ENCODE results near the gene NEU1.
A peak's percentile ranks its signal among the peaks of the same experiment; 100 is the strongest.
"Not testable (repeated sequence)": the region's sequence is repeated elsewhere in the genome, so short reads cannot be mapped to it uniquely, and the experiment has no call there.

The NEU1 gene

DNA sequence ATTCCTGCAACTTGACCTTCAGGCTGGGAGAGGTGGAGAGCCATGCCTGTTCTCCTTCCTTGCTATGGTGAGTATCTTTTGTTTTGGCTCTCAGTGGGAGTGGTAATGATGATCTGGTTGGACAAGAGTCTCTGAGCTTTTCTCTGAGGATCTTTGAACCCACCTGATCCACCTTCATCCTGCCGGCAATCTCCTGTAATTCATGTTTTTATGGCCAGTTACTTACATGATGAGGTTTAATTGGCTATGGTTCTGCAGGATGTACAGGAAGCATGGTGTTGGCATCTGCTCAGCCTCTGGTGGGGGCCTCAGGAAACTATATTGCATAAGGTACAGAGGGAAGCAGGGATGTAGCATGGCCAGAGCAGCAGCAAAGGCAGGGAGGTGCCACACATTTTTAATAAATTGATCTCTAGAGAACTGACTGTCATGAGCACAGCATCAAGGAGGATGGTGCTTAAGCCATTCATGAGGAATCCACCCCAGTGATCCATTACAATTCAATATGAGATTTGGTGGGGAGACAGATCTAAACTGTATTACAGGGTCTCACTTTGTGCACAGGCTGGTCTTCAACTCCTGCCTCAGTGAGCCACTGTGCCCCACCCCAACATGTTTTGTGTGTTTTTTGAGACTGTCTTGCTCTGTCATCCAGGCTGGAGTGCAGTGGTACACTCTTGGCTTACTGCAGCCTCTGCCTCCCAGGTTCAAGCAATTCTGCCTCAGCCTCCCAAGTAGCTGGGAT, 25.1 kb downstream of the NEU1 start:
- no peak for DNase-seq

DNA sequence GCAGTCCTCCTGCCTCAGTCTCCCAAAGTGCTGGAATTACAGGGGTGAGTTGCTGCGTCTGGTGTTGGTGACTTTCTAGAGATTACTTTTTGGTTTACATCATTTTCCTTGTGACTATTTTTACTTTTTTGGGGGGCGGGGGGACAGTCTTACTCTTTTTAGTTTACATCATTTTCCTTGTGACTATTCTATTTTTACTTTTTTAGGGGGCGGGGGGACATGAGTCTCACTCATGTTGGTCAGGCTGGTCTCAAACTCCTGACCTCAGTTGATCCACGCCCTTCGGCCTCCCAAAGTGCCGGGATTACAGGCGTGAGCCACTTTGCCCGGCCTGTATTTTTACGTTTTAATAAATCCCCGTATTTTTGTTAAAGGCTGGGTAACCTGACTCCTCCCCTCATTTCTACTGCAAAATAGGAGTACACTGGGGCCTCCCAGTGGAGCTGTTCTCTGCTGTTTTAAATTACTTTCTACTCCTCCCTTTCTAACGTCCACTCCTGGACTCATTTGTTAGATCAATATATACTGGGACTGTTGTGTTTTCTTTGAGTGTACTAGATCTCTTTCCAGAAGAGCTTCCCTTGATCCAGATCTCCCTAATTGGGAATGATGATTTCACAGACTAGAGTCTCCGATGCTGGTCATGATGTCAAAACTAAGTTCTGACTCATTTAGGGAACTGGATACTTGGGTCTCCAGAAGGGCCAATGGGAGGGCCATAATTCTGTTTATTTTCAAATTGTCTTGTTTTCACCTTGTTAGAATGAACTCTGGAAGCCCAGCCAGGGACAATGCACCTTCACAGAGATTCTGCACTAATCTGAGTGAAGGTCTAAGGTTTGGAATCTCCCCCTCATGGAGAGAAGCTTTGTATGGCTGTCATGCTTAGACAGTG, 25.9 kb downstream of the NEU1 start:
- peak; percentile 41 for DNase-seq

DNA sequence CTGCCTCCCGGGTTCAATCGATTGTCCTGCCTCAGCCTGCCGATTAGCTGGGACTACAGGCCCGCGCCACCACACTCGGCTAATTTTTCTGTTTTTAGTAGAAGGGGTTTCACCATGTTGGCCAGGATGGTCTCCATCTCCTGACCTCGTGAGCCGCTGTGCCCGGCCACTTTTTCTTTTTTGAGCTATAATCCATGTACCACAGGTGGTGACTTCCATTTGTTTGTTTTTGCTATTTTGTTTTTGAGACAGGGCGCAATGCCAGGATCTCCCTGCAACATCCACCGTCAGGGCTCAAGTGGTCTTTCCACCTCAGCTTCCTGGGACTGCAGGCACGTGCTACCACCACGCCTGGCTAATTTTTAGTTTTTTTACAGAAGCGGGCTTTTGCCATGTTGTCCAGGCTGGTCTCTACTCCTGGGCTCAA, 26.6 kb downstream of the NEU1 start:
- no peak for DNase-seq

DNA sequence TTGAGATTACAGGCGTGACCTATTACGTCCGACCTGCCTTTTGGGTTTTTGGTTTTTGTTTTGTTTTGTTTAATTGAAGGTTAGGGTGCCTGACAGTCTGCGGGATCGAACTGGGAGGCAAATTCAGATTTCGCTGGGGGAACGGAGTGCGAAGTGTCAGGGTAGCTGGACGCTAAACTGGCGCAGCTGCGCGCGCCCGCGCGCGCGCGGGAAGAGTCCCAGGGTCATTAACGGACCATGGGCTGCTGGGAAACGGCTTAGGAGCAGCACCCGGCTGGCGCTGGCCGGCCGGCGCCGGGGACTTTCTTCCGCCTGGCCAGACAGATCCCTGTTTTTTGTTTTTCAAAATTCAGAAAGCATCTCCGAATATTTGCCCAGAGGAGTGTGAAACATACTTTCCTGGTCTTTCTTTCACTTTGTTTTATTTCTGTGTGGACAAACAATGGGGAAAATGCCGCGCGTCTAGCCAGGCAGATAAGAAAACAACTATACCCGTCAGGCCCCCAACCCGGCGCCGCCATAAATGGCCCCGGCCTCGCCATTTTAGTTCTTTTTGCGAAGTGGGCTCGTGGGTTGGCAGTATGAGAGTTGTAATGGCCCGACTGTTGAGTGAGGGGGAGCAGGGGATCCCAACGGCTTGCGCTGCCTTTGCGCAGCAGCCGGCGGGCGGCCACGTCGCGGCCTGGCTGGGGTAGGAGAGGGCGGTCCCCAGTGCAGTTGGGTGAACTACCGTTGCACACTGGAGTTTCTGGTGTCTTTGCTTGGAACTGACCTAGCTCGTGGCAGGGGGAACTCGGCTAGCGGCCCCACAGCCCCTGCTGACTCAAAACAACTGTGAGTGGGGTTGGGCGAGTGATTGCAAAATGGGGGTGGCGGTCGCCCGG, 28.0 kb downstream of the NEU1 start:
- DNase-seq = peak; percentile 87

DNA sequence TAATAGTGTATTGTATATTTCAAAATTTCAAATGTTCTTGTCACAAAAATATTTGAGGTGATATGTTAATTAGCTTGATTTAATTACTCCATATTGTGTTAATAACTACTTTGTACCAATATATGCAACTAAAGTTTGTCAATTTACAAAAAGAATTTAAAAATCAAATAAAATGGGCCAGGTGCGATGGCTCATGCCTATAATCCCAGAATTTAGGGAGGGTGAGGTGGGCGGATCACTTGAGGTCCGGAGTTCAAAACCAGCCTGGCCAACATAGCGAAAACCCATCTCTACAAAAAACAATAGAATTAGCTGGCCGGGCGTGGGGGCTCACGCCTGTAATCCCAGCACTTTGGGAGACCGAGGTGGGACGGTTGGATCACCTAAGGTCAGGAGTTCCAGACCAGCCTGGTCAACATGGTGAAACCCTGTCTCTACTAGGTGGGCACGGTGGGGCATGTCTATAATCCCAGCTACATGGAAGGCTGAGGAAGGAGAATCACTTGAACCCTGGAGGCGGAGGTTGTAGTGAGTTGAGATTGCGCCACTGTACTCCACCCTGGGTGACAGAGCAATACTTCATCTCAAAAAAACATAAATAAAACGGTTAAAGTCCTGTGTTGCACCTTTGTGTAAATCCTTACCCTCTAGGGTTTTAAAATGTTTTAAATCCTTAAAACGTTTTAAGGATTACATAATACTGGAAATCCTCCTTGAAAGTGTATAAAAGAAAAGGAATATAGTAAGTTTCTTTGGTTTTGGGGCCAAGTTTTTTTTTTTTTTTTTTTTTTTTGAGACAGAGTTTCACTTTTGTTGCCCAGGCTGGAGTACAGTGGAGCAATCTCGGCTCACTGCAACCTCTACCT, 31.0 kb downstream of the NEU1 start:
- DNase-seq = no peak

DNA sequence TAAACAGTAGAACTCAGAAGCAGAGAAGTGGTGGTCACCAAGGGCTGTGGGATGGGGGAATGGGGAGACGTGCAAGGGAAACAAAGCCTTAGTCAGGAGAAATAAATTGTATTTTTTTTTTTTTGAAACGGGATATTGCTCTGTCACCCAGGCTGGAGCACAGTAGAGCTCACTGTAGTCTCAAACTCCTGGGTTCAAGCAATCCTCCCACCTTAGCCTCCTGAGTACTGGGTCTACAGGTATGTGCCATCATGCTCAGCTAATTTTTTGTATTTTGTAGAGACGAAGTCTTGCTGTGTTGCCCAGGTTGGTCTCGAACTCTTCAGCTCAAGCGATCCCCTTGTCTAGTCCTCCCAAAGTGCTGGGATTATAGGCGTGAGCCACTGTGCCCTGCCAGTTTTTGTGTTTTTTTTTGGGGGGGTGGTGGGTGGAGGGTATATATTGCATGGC, 31.7 kb downstream of the NEU1 start:
- DNase-seq = no peak

DNA sequence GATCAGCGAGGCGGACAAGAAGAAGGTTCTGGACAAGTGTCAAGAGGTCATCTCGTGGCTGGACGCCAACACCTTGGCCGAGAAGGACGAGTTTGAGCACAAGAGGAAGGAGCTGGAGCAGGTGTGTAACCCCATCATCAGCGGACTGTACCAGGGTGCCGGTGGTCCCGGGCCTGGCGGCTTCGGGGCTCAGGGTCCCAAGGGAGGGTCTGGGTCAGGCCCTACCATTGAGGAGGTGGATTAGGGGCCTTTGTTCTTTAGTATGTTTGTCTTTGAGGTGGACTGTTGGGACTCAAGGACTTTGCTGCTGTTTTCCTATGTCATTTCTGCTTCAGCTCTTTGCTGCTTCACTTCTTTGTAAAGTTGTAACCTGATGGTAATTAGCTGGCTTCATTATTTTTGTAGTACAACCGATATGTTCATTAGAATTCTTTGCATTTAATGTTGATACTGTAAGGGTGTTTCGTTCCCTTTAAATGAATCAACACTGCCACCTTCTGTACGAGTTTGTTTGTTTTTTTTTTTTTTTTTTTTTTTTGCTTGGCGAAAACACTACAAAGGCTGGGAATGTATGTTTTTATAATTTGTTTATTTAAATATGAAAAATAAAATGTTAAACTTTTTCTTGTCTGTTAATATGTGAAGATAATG, 32.9 kb downstream of the NEU1 start:
- peak; percentile 58 for DNase-seq

DNA sequence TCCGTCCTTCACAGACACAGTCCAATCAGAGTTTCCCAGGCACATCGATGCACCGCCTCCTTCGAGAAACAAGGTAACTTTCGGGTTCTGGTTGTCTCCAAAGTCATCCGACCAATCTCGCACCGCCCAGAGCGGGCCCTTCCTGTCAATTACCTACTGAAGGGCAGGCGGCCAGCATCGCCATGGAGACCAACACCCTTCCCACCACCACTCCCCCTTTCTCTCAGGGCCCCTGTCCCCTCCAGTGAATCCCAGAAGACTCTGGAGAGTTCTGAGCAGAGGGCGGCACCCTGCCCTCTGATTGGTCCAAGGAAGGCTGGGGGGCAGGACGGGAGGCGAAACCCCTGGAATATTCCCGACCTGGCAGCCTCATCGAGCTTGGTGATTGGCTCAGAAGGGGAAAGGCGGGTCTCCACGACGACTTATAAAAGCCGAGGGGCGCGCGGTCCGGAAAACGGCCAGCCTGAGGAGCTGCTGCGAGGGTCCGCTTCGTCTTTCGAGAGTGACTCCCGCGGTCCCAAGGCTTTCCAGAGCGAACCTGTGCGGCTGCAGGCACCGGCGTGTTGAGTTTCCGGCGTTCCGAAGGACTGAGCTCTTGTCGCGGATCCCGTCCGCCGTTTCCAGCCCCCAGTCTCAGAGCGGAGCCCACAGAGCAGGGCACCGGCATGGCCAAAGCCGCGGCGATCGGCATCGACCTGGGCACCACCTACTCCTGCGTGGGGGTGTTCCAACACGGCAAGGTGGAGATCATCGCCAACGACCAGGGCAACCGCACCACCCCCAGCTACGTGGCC, 35.1 kb downstream of the NEU1 start, which contains the start of gene HSPA1B:
TSS of gene HSPA1B (plus strand) at position 453 of the 794 bp plus-strand sequence. CDS start at position 666, 213 bp downstream.
- DNase-seq = peak; percentile 100

DNA sequence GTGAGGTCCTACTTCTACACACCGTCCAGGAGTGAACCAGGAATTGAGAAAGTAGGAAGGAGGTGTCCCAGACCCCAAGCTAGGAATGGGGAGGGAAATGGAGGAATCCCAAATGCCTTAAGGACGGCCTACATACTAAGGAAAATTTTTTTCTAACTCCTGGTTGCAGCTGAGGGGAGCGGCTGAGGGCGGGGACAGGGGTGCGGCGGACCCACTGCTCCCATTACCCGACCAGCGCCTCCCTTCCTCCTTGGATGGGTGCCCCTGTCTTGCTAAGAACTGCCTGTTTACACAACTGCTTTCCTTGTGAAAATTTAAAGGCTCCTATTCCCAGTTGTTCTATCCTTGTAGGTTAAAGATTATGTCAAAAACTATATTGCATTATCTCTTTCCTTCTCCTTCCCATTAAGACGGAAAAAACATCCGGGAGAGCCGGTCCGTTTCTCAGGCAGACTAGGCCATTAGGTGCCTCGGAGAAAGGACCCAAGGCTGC, 35.8 kb downstream of the NEU1 start:
- DNase-seq = peak; percentile 79

DNA sequence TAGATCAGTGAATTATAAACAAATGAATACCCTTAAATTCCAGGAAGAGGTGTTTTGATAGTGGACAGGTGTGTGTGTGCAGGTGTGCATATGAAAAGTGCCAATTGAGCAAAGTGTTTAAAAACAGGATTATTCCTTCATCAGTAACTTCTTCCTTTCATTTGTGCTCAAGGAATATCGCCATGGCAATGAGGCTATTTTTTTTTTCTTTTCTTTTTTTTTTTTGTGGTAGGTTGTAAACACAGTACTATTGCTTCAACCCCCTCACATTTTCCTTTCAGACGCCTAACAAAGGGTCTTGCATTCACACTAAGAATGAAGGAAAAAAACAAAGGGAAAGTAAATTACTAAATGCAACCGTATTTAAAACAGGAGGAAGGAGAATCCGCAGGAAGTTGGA, 37.1 kb downstream of the NEU1 start:
- DNase-seq = no peak

DNA sequence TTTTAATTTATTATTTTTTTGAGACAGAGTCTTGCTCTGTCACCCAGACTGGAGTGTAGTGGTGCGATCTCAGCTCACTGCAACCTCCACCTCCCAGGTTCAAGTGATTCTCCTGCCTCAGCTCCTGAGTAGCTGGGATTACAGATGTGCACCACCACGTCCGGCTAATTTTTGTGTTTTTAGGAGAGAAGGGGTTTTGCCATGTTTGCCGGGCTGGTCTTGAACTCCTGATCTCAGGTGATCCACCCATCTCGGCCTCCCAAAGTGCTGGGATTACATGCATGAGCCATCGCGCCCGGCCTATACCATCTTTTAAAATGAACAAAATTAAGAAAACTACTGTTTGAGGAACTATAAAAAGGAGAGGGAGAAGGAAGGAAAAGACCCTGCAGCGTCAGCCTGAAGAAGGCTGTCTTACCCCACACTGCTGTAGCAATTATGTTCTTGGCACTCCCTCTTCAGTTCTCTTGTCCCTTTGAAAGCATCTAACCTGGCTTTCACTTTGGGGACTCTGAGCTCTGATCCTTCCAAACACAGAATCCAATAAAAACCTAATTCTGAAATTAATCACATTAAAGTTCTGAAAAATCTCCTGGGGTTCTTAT, 38.9 kb downstream of the NEU1 start:
- not testable (repeated sequence) for DNase-seq

DNA sequence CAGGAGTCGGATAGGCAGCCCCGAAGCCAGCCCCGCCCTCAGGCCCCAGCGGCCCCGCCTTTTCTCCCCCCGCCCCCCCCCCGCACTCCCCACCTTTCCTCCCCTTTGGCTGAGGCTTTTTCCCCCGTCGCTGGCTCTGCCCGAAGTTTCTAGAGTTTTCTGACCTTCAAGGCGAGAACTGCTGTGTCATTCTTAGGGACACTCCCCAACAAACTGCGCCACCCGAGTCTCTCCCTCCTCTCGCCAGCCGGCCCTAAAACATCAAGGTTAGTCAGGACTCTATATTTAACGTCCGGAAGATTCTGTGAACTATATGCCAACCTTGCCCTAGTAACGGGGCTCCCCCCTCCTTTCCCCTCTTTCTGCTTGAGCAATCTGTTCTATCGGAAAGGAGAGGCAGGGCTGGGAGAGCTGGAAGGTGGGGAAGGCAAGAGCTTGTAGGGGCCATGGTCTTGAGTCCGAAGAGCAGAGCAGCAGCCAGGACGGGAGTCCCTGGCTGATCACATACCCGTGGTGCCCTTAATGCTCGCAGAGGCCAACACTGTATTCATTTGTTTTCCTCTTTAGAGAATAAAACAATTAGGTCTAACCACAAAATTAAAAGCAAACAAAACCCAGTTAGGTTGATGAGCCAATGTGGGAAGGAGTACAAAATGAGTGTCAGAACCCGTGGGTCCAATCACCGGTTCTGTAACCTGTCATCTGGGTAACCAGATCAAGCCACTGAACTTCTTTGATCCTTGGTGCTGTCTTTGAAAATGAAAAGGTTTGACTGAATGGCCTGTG, 40.4 kb downstream of the NEU1 start:
- DNase-seq = peak; percentile 87

DNA sequence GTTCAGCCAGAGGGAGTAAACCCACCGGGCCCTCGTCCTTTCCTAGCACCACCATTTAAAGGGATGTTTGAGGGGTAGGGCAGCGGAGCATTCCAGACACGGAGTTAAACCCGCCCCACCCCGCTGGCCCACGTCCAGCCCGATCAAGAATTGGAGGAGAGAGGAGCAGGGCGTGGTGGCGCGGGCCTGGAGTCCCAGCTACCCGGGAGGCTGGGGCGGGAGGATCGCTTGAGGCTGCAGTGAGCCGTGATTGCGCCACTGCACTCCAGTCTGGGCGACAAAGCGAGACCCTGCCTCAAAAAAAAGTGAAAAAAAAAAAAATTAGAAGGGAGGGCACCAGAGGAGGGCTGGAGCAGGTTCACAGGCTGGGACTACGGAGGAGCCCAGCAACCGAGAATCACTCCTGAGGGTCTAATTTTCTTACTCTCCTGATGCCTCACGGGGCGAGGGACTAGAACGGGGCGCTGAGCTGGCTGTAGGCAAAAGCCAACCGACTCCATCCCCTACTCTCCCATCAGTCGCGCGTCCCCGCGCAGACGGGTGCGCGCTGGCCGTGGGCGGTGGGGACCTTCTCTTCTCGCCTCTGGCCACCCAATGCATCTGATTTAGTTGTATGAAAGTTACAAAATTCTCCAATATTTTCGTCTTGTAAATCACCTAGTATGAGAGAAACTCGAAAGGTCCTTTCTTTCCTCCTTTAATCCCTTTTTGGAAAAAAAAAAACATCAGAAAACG, 41.2 kb downstream of the NEU1 start:
- DNase-seq = peak; percentile 49

DNA sequence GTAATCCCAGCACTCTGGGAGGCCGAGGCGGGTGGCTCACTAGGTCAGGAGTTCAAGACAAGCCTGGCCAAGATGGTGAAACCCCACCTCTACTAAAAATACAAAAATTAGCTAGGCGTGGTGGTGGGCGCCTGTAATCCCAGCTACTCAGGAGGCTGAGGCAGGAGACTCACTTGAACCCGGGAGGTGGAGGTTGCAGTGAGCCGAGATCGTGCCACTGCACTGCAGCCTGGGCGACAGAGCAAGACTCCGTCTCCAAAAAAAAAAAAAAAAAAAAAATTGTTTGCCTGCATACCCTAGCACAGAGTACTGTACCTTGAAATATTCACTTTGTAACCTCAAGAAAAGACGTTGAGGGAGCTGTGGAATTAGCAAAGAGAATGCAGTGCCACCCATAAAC, 42.2 kb downstream of the NEU1 start:
- DNase-seq = not testable (repeated sequence)

DNA sequence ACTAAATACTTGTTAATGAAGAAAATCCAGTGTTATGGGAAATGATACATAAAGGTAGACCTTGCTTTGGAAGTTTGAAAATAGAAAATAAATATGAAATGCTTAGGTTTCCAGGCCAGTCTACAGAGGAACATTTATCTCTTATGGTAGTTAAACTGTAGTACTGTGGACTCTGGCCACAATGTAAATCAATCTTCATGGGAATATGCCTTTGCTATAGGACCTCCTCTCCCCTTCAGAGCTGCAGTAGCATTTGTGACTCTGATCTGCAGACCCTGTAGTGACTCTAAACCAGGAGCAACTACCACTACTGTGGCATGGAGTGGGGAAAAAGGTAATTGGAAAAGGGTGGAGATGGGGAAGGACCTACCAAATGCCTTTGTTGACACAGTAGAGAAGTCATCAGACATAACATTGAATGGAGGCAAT, 42.7 kb downstream of the NEU1 start:
- DNase-seq = no peak

DNA sequence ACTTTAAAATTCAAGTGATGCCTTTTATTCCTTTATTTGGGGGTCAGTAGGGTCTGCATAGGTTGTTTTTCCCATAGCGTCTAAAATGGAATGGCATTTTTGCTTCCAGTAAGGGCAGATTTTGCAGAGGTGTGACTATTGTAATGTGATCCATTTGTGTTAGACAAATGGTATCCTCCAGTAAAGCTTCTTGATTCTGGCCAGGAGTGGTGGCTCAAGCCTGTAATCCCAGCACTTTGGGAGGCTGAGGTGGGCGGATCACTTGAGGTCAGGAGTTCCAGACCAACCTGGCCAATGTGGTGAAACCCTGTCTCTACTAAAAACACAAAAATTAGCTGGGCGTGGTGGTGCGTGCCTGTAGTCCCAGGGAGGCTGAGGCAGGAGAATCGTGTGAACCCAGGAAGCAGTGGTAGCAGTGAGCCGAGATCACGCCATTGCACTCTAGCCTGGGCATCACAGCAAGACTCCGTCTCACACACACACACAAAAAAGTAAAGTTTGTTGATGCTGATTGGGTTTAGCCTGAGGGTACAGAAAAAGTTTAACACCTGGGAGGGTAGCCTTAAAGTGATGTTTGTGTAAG, 44.6 kb downstream of the NEU1 start:
- not testable (repeated sequence) for DNase-seq

Data from fibroblast of skin of back (primary cell).